Posterior vena cava (tissue), 2 donors: ENCODE results near the gene LHFPL3. TPM values are rescaled to one million over a fixed set of nuclear protein-coding genes. Genes with fewer than 3 reads are reported as not detected.

Experiments used
- DNase-seq: peaks from one replicate; pipeline ENCODE4 v3.0.0-alpha.2; 2020; ENCODE audit warnings: low spot score
- intact Hi-C, 2 donors: fragments of 100-400 bp; cut with DNase I; formaldehyde crosslinking; loops; one replicate each; pipeline versions ENCODE4 v1.14.1 to v1.14.2; 2022 to 2023
- total RNA-seq, 2 donors: library from RNA; stranded (reverse); fragmentation: NEBNext Ultra II Directional; extraction: Animal tissue kit (Norgen Biotek cat#: 25700); gene quantifications; one replicate each; pipeline ENCODE4 v1.2.1, GENCODE V29; 2021
- donor health status: DM: yes; HTN: yes; CAD: no.
- donor health status: DM: yes; HTN: yes; CAD: no.

The LHFPL3 gene
- total RNA-seq, 2 donors from 2014 or later = not detected

DNA sequence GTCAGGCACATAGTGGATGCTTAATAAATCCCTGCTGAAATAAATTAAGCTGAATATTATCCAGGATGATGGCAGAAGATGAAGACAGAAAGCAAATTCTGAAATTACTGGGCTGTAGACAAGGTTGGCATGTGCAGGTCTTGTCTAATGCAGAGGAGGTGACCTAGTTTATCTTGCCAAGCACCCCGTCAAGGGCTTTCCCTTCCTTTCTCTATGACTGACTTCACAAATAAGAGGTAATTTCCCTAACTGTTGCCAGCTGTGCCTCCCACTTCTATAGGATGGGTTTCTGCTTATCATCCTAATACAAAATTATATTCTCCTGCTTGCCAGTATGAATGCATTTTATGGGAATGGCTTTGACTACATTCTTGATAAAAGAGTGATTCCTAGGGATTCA, 38.0 kb downstream of the LHFPL3 start:
- DNase-seq = no peak
- intact Hi-C loops = no loop called here

DNA sequence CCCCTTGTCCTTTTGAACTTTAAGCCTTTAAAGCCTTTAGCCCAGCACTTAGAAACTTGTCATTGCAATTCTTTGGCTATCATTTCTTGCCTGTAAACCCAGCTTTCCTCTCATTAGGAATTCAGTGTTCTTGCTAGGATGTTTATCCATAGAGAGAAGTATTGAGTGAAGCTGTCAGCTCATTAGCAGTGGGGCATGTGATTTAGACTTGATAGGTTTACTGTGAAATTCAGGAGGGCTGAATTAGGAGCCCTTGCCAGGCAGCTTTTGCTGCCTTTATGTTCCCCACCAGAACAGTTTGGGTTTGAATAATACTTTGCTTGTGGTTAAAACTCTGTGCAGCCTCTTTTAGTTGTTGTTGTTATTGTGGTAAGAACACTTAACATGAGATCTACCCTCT, 39.5 kb downstream of the LHFPL3 start:
- intact Hi-C loops = no loop called here

DNA sequence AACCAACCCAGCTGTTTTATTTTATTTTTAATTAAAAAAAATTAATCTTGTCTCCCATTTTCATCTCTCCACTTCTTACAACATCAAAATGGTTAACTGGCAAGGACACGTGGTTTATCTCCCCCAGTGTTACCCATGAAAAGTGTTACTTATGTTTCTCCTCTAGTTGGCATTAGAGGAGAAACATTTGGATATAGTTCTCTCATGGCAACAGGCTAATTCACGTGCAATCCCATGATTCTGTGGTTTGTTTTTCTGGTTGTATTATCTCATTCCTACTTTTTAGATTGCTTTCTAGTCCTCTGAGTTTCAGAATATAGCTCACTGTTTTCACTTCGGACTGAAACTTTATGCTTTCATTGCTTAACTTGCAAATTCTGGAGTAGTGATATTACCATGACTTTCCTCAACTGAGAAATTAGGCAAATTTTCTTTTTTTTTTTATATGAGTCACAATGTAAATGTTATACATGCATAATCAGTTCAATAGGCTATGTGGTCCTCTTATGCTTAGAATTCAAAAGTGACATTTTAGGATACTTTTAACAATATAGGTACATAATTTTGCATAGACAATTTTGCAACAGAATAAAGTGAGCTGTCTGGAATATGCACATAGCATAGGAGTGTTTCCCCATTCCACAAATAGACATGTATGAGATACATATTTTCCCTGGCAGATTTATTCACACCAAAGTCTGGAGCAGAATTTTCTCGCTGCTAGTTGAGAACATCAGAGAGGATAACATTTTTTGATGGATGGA, 43.0 kb downstream of the LHFPL3 start:
- DNase-seq = no peak
- intact Hi-C loops = no loop called here

More for the DNA sequence above, 39.5 kb downstream of the LHFPL3 start:
- DNase-seq = no peak

DNA sequence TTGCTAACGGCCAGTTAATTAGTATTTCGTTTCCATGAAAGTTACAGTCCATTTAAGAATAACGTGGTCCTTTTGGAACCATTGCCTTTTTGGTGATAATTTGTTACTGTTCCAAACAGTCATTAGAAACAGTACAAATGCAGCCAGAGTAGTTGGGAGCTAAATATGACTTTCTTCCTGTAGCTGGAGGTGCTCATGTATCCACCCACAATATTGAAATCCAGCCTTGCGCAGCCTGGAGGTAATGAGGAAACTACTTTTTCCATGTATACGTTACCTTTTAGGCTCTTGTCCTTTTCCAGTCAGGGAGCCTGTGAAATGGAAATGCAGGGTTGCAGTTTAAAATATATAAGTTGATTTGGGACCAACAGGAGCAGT, 43.6 kb downstream of the LHFPL3 start:
- intact Hi-C loops = no loop called here
- DNase-seq = no peak

DNA sequence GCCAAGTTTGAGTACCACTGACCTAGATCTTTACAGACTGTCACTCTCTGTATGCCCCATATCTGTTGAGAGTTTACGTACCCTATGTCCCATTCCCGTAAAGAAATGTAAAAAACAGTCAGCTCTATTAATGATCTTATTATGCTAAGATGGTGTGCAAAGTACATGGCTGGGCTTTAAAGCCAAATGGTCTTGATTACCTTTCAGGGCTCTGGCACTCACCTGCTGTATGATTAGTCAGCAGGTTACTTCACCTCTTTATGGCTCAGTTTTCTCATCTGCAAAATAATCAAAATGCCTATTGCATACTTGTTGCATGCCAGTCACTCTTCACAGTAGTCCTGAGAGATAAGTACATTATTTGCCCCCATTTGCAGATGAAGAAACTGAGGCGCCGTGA, 54.2 kb downstream of the LHFPL3 start:
- intact Hi-C loops = no loop called here
- no peak for DNase-seq

DNA sequence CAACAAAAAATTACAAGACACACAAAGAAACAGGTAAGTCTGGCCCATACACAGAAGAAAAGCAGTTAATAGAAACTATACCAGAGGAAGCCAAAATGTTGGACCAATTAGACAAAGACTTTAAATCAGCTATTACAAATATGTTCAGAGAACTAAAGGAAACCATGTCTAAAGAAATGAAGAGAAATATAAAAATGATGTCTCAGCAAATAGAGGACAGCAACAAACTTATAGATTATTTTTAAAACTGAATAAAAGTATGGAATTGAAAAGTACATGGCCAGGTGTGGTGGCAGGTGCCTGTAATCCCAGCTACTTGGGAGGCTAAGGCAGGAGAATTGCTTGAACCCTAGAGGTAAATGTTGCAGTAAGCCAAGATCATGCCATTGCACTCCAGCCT, 58.5 kb downstream of the LHFPL3 start:
- intact Hi-C loops = no loop called here
- no peak for DNase-seq

DNA sequence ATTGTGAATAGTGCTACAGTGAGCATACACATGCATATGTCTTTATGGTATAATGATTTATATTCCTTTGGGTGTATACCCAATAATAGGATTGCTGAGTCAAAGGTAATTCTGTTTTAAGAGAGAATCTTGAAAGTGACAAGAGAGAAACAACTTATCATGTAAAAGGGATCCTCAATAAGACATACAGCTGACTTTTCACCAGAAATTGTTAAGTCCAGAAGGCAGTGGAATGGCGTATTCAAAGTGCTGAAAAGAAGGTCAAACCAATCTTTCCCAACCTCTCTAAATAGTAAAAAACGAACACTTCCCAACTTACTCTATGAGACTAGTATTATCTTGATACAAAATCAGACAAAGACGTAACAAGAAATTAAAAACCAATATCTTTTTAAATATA, 59.8 kb downstream of the LHFPL3 start:
- intact Hi-C loops = no loop called here
- no peak for DNase-seq

DNA sequence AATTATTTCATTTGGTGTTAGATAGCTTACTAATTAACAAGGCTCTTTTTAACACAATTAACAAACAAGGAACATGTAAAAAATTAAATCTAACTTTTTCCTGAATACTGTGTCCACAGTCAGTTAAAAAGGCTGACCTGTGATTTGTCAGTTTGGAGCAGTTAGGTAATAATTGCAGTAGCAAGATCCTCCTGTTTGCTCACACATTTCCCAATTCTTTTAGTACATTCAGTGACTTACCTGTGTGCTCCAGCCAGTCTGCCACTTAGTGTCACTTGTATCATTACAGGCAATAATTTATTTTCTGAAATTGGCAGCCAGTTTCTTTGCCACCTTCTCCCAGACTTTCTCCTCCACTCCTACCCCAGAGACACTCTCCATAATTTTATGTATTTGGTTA, 66.8 kb downstream of the LHFPL3 start:
- DNase-seq = no peak
- intact Hi-C loops = loop anchor here in 1 of 2 donors (10.0 kb wide), 1 partner anchor 940 kb away; no protein-coding TSS in a partner anchor

DNA sequence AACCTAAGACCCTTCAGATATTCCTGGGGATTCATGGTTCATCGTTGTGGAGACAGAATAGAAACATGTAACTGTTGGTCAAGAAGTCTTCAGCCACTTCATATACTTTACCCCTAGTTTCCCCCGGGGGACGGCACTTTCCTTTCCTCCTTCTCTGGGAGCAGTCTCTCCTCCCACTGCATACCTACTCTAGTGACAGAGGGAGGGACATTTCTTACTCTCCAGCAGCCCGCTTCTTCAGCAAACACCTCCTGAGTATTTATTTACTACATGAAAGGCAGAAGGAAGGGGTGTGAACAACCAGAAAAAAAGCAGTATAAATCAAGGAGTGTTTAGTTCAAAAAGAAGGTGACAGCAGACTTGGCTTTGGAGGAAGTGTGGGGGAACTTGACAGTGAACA, 69.0 kb downstream of the LHFPL3 start:
- intact Hi-C loops = loop anchor here in 1 of 2 donors (10.0 kb wide), 1 partner anchor 943 kb away; no protein-coding TSS in a partner anchor

DNA sequence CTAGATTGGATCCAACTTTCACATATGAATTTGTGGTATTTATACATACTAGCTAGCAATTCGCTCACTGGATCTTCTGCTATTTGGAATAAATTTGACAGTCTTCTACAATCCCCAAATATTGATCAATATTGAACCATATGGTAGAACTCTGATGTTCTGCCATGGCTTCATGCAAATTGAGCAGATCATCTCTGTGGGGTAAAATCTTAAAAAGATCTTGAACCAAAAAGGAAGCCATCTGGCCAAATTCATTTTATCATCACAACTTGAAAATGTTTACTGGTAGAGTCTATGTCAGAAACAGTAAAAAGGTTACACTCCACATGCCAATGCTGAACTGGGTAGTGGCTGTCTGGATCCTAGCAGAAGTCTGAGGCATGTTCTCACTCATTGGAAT, 80.0 kb downstream of the LHFPL3 start:
- no peak for DNase-seq
- intact Hi-C loops = no loop called here

More for the DNA sequence above, 69.0 kb downstream of the LHFPL3 start:
- no peak for DNase-seq

DNA sequence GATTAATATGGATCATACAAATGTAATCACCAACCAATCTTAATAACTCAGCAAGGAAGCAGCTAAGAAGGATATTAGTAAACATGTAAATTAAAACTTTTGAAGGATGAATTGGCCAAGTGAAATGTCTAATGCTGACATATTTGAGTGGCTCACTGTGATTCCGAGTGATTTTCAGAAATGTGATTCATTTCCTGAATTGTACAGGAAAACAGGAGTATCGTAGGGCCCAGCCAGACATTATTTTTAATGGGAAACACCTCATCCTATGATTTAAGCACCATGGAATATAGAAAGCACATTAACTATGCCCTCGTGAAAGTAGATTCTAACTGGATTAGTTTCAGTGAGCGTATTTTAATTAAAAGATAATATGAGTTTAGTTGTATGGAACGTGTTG, 82.3 kb downstream of the LHFPL3 start:
- no peak for DNase-seq

DNA sequence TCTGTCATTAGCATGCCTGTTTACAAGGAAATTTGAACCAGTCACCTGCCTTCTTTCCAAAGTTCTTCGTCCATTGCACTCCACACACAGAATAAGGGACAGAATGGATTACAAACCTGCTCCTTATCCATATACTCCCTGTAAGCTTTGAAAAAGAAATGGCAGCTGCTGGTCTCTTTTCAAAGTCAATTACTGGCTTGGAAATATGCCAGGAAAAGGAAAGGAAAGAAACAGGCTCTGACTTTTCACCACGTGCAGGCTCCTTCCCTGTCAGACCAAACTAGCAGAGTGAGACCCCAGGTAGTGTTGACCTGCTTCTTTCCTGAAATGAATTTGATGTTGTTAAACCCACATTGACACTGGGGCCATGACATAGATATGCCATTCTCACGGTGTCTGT, 84.5 kb downstream of the LHFPL3 start:
- intact Hi-C loops = no loop called here
- no peak for DNase-seq

More for the DNA sequence above, 82.3 kb downstream of the LHFPL3 start:
- intact Hi-C loops = no loop called here

DNA sequence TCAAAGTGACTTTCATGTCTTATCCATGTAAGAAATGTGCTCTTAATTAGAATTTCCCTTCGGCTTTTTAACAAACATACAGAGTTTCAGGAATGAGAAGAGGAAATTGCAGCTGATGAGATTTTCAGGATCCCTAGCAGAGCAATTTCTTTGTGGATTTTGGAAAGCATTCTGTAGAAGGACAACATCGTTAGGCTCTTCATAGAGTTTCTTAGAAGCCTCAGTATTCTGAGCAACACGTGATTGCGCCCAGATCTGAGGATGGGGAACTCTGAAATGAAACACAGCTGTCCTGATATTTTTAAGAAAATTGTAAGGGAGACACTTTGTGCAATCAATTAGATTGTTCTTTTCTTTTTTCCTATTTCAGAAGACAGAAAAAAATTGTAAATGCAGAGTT, 85.8 kb downstream of the LHFPL3 start:
- DNase-seq = no peak
- intact Hi-C loops = no loop called here

DNA sequence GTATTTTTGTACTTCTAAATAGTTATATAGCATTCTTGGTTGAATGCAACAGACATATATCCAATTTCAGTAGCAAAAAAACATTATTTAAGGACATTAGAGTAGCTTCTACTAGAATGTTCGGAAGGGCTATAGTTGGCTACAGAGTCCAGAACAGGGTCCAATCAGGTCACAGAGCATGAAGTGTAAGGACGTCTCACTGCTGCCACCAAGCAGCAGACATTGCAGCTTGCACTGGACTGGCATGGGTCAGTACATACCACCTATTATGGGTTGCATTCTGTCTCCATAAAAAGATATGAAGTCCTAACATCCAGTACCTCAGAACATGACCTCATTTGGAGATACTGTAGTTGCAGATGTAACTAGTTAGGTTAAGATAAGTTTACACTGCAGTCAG, 87.3 kb downstream of the LHFPL3 start:
- DNase-seq = no peak
- intact Hi-C loops = no loop called here

DNA sequence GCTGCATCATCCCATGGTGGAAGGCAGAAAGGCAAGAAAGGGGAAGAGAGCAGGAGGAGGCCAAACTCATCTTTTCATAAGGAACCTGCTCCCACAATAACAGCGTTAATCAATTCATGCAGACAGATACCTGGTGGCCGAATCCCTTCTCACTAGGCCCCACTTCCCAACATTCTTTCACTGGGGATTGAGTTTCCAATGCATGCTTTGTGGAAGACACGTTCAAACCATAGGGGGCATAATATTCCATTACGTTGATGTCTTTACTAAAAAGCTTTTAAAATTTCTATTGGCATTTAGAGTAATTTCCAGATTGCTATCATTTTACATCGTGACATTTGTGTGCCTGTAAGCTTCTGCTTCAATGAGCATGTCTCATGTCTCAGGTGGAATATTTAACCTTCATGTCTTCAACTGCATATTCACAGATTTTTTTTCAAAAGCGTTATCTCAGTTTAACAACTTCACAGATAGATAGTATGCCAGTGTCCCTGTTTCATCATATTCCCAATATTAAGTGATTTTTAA, 88.5 kb downstream of the LHFPL3 start:
- DNase-seq = no peak
- intact Hi-C loops = no loop called here

DNA sequence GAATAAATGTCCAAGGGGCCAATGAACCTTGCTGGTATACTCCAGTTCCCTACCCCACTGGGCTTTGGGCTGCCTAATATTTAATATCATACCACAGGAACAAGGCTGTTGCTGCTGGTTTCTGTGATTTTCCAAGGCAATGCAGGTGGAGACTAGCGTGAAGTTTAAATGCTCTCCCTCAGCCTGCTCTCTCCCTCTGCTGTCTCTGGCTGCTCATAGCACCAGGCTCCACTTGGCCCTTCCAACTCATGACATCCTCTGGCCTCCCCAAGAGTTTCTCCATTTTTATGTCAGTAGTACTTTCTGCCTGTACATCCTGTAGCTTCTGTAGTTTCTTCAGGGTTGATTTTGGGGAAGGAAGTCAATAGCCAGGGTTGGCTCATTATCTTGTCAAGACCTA, 103.5 kb downstream of the LHFPL3 start:
- DNase-seq = no peak
- intact Hi-C loops = no loop called here

DNA sequence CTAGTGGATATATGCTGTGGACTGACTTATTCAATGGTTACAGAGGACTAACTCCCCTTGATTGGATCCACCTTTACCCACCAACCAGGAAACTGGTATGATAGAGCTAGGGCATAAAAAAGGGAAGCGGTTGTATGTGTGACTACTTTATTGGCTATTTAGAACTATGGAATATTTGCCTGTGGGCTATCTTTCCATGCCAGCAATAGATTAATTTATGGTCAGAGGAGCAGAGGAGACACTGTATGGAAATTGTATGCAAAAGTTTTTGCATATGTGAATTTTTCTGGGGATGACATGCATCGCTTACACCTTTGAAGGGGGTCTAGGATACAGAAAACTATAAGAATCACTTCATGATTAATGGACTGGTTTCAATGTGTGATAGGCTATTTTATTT, 105.7 kb downstream of the LHFPL3 start:
- no peak for DNase-seq
- intact Hi-C loops = no loop called here

DNA sequence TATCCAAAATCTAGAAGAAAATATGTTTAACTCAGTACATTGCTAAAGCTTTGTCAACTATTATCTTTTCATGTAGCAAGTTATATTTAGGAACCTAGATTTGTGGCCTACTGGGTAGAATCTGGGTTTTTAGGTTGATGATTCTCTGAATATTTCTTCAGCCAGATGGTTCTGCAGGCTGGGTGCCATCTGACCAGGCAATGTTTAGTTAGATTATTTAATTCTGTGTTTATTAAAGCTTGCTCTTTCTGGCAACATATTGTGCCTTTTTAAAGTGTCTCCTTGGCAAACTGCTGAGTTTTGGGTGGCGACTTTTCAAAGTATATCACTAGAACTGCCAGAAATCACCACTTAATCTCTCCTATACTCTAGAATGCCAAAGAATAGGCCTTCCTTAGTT, 114.1 kb downstream of the LHFPL3 start:
- DNase-seq = no peak
- intact Hi-C loops = no loop called here

DNA sequence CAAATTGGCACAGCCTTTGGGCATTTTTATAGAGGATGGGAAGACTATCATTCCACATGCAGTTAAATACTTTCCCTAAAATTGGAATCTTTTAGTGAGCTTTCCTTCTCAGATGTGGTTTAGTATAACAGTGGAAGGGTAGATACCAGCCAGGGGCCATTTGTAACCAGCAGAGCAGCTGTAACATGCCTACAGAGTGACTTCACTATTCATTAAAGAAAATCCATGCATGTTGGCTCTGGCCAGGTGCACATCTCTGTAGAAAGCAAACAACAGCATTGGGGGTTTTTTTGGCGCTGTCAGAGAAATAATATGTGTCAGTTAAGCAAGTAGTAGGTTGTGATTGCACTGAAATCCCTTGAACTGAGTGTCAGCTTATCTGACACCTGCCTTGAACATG, 115.6 kb downstream of the LHFPL3 start:
- no peak for DNase-seq
- intact Hi-C loops = no loop called here

DNA sequence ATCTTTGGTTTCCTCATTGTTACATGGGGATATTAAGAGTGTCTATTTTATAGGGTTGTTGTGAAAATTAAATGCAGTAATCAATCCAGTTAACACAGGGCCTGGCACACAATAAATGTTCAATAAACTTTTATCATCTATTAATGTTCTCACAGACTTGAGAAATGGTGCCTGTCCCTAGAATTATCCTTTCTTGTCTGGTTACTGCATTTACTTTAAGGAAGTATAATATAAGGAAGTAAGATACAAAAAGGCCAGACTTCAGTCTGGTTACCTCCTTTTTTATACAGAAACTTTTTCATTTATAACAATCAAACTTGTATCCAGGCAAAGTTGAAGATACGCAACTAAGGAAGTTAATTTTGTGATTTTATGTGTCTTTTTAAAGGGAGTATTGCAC, 117.0 kb downstream of the LHFPL3 start:
- no peak for DNase-seq
- intact Hi-C loops = no loop called here

DNA sequence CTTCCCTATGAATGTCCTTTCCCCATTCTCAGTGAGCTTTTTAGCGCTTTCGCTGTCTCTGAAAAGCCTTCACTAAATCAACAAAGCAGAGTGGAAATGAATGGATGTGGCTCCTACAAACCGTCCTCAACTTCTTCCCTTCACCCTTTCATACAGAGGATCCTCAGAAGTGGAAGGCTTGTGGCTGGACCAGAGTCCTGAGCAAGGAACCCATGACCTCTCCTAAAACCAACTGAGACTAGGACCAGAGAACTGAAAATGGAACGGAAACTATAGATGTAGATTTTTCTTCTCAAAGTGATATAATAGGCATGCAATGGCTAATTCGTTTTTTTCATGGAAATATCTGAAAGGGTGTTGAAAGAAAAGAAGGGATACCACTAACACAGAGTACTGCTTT, 122.5 kb downstream of the LHFPL3 start:
- DNase-seq = no peak
- intact Hi-C loops = no loop called here
